PFSK-1 (cell line): ENCODE data around the gene TNS1.

Experiments
- REST ChIP-seq, 2 experiments: IDR thresholded peaks; 2 replicates each; pipeline versions ENCODE4 v1.6.1 to v1.8.0; 2011 to 2012; ENCODE audit warnings: low read depth in 2 of 2, low read length in 2 of 2, control low read depth in 1 of 2, inconsistent platforms in 1 of 2, mild to moderate bottlenecking in 1 of 2, moderate library complexity in 1 of 2; ENCODE audit not compliant: insufficient read depth in 1 of 2
- SIN3A ChIP-seq: IDR thresholded peaks from 2 replicates; pipeline ENCODE4 v1.6.1; 2012; ENCODE audit warnings: mild to moderate bottlenecking, low read length, moderate library complexity, borderline replicate concordance; ENCODE audit not compliant: insufficient read depth

- TF ChIP-seq SIN3A, result peak; percentile 71; the same call in 1 of the 2 replicates
- TF ChIP-seq REST (IDR thresholded peaks at IDR 0.05; ENCODE audit: insufficient read depth in 1 of 2, low read depth in 2 of 2, low read length in 2 of 2), result no peak
Measured at GRCh38 chr2:217816396-217816869, 186.4 kb downstream of the TNS1 start.
